HL-60/S4 (cell line): Measurements from ENCODE around the gene UBE2E2.
"Not testable (repeated sequence)": the region's sequence is repeated elsewhere in the genome, so short reads cannot be mapped to it uniquely, and the experiment has no call there.

Experiments
- in situ Hi-C: fragments of 300-500 bp; cut with MboI; formaldehyde crosslinking; loops from 2 replicates; pipeline ENCODE4 v1.14.3; 2022; ENCODE audit warnings: low sequenced_read_pairs

Gene UBE2E2

DNA sequence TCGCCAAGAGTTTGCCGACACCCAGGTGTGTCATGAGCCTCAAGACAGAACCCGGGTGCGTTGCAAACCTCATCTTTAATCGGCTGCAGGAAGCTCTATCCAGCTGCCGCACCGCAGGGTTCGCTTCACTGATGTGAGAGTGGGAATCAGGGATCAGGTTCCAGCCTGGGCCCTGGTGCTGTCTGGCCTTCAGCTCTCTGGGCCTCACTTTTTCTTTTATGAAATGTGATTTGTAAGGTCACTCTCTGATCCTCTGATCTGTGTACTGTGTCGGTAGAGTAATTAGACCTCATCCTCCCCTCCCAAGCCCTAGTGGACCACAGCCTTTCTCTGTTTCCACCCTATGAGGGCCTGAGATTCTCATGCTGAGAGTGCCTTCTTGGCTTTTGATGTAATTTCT, 399.8 kb downstream of the UBE2E2 start:
- in situ Hi-C loops, result no loop called here

DNA sequence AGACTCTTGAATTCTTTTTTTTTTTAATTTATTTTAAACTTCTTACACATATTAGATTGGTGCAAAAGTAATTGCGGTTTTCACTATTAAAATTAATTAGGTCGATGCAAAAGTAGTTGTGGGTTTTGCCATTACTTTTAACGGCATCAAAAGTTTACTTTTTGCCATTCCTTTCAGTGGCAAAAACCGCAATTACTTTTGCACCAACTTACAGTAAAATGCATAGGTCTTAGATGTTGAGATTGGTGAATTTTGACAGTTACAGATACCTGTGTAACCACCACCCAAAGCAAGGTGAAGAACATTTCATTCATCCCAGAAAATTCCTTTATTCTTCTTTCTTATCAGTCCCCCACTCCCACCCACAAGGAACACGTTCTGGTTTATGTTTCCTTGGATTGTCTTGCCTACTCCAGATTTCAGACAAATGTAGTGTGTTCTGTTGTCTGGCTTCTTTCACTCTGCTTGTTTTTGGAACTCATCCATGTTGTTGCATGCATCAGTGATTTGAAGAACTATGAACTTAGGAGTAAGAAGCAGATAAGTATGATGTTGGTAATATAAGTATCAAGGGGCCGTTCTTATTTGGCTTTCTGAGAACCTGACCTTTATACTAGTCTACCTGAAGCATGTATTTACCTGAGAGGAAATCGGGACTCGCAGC, 404.2 kb downstream of the UBE2E2 start:
- in situ Hi-C loops, result no loop called here

DNA sequence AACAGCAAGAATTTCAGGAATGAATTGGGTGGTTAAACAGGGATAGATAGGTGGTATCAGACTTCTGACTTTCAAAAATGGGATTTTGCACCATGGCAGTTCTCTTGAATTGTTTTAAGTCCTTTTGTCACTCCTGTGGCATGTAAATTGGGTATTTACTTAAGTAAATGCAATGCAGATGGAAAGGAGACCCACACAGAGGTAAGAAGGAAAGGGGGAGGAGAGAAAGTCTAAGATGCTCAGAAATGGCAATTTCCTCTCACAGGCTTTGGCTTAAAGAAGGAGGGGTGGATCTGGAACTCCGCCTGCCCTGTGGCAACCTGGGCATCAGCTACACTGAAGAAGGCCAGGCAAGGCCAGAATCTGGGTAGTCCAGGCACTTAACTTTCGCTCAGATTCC, 405.5 kb downstream of the UBE2E2 start:
- in situ Hi-C loops, result no loop called here

DNA sequence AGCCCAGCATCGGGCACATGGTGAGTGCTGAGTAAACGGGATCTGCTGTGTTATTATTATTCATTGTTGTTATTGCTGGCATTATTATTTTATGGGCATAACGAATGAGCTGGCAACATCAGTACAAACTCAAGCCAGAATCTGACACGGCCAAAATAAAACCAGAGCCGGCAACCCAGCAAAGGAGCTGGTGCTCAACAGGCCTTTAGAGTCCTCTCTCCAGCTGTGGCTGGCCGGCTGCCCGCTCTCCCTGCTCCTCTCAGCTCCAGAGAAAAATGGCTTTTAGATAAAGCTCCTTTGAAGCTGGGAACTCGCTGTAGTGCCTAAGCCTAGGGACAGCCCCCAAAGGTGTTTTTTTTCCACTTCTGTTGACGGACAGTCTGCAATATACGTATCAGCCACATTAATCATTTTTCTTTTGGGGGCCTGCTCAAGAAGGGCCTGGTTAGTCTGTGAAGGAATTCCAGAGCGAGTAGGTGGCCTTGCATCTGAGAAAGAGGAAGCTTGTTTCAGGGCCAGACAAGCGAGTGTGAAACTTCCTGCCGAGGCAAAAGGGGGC, 408.7 kb downstream of the UBE2E2 start:
- in situ Hi-C loops, result no loop called here

- in situ Hi-C loops, result no loop called here
These were observed 409.3 kb downstream of the UBE2E2 start for GRCh38 chr3:23612296-23612891.

DNA sequence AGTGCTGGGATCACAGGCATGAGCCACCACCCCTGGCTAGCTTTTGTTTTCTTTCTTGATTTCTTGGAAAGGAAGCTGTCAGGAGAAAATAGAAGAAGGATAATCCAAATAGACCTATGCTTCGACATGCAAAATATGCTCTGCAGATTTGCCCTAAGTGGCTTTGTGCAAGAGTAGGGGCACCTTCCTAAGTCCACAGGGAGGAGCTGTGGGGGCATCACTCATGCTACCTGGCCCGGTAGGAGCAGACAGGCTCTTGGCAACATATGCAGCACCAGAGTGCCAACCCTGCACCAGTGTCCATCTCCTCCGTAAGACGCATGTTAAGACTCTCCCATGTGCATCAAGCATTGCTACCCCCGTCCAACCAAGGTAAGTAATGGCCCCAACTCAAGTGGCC, 411.9 kb downstream of the UBE2E2 start:
- in situ Hi-C loops, result no loop called here

- in situ Hi-C loops, result not testable (repeated sequence)
These were observed 415.3 kb downstream of the UBE2E2 start for GRCh38 chr3:23618475-23618874.

DNA sequence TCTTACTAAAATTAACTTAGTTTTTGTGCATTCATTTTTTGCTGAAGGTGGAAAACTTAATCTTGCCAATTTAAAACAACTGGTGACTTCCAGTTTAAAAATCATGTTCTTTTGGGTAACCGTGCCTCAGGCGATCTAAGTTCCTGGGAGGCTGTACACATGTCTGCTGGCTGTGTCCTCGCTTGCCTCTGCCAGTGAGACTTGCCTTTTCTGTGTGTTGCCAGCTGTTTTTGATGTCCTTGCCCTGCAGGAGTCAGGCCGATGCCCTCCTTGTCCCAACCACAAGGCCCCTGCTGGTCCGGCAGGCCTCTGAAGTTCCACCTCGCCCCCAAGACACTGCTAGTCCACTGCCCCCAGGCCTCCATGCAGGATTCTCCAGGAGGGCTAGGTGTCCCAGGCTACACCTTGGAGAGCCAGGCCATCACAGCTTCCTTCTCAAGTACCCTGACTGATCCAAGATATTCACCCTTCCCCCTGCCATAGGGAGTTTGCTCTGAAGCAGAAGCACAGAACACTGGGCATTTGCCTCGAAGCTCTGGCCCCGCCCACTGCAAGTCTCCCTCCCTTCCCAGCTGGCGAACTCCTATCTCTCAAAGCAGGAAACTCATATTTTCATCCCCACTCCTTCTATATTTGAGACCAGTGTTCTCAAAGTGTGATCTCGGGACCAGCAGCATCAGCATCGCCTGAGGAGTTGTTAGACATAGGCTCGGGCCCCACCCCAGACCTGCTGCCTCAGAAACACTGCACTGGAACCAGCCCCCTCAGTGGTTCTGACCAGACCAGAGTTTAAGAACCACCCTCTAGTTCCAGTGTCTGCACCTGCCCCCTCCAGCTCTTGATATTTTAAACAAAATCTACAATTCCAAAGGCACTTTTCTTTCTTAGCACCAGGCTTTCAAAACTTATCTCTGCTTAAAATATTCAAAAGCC, 416.8 kb downstream of the UBE2E2 start:
- in situ Hi-C loops, result no loop called here

DNA sequence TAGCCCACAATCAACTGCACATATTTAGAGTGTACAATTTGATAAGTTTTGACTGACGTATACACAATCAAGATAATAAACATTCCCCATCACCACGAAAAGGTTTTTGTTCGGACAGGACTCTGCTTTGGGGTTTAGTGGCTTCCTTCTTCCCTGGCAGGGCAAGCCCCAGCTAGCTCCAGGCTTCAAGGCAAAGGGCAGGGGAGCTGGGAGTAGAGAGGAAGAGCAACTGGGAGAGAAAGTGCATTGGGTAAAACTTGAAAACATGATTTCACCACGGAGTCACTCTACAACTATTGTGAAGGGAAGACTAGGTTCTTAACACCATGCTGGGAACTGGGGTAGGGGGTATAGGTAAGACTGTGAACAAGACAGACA, 417.5 kb downstream of the UBE2E2 start:
- in situ Hi-C loops, result no loop called here

- in situ Hi-C loops, result no loop called here
These were observed 420.7 kb downstream of the UBE2E2 start for GRCh38 chr3:23623844-23624243.

DNA sequence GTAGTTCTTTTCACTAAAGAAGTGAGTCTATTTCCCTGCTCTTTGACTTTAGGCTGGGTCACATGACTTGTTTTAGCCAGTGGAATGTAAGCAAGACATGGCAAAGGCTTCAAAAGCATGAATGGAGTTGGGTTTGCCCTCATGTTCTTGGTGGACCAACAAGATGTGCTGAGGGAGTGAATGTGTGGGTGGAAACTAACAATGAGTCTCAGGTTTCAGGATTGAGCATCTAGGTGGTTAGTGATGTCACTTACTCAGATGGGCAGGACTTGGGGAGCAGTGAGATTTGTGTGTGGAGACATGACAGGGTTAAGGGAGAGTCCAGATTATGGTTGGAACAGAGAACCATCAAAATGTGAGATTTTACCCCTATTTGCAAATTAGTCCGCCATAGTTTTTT, 421.2 kb downstream of the UBE2E2 start:
- in situ Hi-C loops, result no loop called here

GRCh38 chr3:23626442-23626841, 423.3 kb downstream of the UBE2E2 start:
- in situ Hi-C loops, result no loop called here

DNA sequence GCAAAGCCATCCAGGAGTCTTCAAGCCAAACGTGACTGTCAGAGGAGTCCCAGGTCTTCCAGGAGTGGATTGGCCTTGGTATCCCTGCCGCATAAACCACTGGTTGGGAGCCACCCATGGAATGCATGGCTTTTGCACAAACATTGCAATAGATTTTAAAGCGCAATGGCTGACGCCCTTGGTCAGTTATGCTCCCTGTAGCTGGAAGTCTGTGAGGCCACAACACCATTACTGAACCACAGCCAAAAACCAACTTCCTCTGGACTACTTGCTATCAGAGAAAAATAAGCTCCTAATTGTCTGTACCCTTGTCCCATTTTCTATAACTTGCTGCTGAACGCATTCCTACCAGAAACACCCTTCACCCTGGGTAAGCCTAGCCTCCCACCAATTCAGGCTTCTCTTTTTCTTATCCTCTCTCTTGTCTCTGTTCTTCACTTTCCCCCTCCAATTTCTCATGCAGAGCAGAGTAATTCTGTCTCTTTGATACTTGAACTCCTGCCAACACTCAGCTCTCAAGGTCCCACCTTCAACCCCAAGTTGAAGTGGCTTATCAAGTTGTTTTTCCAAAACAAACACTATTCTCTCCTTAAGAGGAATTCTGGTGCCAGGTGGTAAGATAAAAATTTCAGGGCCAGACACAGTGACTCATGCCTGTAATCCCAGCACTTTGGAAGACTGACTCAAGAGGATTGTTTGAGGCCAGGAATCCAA, 426.2 kb downstream of the UBE2E2 start:
- in situ Hi-C loops, result no loop called here

GRCh38 chr3:23633261-23633960, 430.3 kb downstream of the UBE2E2 start:
- in situ Hi-C loops, result no loop called here

DNA sequence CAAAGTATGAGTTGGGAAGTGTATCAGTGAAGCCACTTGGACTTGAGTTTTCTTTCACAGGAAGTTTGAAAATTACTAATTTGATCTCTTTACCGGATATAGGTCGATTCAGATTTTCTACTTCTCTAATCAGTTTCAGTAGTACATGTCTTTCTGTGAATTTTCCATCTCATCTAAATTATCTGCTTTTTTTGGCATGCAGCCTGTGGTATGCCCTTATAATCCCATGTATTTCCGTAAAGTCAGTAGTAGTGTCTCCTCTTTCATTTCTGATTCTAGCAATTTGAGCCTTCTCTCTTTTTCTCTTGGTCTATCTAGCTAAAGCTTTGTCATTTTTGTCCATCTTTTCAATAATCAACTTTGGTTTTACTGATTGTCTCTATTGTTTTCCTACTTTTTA, 434.2 kb downstream of the UBE2E2 start:
- in situ Hi-C loops, result no loop called here

DNA sequence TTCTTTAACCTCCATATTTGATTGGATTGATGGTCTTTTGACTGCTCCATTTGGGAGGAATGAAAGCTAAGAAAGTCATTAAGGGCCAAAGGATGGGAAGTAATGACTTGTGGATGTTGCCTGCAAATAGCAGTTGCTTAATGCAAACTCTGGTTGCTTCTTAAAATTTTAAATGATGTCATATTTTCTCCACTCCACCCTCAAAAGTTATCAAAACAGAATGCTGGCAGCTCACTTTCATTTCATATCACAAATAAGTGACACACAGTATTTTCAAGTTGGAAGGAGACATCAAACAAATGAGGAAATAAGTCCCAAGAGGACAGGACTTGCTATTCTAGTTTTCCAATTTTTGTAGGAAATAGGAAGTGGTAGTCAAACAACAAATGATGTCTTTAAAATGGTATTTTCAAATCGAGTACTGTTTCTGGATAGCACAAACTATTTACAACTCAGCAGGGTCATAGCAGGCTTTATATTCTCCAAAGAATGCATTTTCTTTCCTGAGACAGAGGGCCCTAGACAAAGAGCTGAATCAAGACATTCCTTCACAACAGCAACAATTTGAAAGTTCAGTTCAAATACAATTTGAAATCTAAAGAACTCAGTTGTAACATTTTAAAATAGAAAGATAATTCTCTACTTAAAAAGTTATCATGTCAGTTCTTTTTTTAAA, 437.5 kb downstream of the UBE2E2 start:
- in situ Hi-C loops, result no loop called here
